OCI-LY7 (cell line): ENCODE results near the gene C2orf49.

ENCODE experiments used
- EZH2phosphoT487 ChIP-seq: fragments of 200-600 bp; sonication (generic); IDR thresholded peaks from 2 replicates; pipeline ENCODE4 v1.6.1; 2018; ENCODE audit warnings: low read depth, borderline replicate concordance, mild to moderate bottlenecking, mixed run types, antibody characterized with exemption, low read length, moderate library complexity, mixed read lengths
- TF ChIP-seq, protein P1 (sequence below): fragments of 200-600 bp; sonication (generic); conservative IDR thresholded peaks from 2 replicates; pipeline ENCODE4 v1.5.1; 2014; ENCODE audit warnings: mild to moderate bottlenecking, antibody characterized with exemption, low read length, moderate library complexity, mixed read lengths

DNA sequence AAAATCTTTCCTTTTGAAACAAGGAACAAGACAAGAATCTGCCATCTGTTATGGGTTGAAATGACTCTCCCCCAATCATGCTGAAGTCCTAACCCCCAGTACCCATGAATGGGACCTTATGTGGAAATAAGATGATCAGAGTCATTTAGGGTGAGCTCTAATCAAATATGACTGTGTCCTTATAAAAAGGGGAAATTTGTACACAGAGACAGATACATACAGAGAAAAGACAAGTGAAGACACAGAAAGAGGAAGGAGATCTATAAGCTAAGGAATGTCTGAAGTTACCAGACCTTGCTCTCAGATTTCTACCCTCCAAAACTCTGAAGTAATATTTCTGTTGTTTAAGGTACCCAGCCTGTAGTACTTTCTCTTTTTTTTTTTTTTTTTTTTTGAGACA is 23.5 kb upstream of the C2orf49 start:
- TF ChIP-seq, protein P1, sequence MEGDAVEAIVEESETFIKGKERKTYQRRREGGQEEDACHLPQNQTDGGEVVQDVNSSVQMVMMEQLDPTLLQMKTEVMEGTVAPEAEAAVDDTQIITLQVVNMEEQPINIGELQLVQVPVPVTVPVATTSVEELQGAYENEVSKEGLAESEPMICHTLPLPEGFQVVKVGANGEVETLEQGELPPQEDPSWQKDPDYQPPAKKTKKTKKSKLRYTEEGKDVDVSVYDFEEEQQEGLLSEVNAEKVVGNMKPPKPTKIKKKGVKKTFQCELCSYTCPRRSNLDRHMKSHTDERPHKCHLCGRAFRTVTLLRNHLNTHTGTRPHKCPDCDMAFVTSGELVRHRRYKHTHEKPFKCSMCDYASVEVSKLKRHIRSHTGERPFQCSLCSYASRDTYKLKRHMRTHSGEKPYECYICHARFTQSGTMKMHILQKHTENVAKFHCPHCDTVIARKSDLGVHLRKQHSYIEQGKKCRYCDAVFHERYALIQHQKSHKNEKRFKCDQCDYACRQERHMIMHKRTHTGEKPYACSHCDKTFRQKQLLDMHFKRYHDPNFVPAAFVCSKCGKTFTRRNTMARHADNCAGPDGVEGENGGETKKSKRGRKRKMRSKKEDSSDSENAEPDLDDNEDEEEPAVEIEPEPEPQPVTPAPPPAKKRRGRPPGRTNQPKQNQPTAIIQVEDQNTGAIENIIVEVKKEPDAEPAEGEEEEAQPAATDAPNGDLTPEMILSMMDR = no peak
- no peak for TF ChIP-seq EZH2phosphoT487
